NCI-H226 (cell line): ENCODE results near the gene HEMK1.

Source experiments
- DNase-seq: peaks from one replicate; pipeline ENCODE4 v3.0.0-alpha.2; 2015

The HEMK1 gene

DNA sequence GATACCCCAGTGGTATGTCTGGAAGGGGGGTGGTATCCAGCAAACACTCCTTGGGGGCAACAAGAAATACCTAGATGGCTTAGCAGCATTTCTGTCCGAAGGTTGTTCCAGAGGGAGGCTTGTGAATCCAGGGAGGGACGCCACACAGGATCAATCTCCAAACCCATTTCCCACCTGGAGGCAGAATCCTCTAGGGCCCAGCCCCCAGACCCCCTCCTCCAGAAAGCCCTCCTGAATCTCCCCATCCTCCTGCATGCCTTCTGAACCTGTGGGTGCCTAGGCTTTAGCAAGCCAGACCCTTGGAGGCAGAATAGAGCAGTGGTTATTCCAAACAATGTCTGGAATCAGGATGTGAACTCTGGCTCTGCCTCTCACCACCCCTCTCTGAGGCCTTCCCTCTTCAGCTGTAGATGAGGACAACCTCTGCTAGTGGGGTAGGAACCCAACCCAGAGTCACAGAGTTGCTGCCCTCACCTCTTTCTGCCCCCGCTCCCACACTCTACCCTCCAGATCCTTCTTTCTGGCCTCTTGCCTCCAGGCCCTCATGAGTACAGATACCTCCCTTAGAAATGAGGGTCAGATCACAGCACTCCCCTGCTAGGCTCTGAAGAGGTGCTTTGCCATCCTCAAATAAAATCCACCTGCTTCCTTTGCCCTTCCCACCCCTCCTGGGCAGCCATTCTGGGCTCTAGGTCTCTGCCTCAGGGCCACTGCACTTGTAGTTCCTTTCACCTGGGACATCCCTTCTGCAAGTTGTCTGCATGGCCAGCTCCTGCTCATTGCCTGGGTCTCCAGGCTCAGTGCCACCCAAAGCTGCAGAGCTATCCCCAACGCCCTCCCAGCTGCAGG lies 34.2 kb downstream of the HEMK1 start:
- no peak for DNase-seq

- DNase-seq: no peak
Measured at GRCh38 chr3:50604110-50604621, 34.8 kb downstream of the HEMK1 start.

- DNase-seq: no peak
Measured at GRCh38 chr3:50604628-50605588, 35.6 kb downstream of the HEMK1 start.

- DNase-seq: no peak
Measured at GRCh38 chr3:50605901-50606326, 36.6 kb downstream of the HEMK1 start.

GRCh38 chr3:50606596-50606995 lies 37.3 kb downstream of the HEMK1 start:
- DNase-seq: no peak

- no peak for DNase-seq
Measured at GRCh38 chr3:50607271-50608091, 38.2 kb downstream of the HEMK1 start.

DNA sequence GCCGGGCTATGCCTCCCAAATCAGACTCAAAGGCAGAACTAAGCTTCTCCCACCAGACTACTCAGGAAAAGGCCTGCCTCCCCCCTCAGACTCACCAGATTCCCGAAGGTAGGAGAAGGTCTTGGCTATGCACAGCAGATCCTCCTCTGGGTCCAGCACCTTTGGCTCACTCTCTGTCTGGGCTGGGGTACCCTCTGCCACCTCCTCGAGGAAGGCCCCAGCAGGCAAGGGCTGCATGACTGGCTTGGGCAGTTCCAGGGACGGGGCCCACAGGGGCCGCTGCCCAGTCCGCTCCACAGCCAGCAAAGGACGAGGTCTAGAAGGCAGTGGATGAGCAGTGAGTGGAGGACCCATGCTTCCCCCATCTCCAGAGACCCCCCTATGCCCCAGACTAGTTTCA lies 39.0 kb downstream of the HEMK1 start:
- DNase-seq: no peak

- no peak for DNase-seq
Measured at GRCh38 chr3:50609071-50609762, 39.9 kb downstream of the HEMK1 start.

DNA sequence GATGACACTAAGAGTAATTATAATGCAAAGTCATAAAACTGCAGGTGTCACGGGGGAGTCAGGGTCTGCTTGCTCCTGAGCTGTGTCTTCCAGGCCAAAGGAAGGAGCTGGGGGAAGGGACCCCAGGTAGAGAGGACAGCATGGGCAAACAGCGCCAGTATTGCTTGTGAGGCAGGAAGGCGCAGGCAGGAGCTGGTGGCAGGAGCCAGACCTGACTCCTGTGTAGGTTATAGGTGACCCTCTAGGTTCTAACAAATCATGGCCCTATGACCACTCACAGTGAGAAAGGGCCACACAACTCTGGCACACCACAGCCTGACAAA lies 40.4 kb downstream of the HEMK1 start:
- DNase-seq: no peak

- DNase-seq: no peak
Measured at GRCh38 chr3:50610181-50610971, 41.1 kb downstream of the HEMK1 start.

GRCh38 chr3:50610992-50611463 lies 41.7 kb downstream of the HEMK1 start:
- no peak for DNase-seq

DNA sequence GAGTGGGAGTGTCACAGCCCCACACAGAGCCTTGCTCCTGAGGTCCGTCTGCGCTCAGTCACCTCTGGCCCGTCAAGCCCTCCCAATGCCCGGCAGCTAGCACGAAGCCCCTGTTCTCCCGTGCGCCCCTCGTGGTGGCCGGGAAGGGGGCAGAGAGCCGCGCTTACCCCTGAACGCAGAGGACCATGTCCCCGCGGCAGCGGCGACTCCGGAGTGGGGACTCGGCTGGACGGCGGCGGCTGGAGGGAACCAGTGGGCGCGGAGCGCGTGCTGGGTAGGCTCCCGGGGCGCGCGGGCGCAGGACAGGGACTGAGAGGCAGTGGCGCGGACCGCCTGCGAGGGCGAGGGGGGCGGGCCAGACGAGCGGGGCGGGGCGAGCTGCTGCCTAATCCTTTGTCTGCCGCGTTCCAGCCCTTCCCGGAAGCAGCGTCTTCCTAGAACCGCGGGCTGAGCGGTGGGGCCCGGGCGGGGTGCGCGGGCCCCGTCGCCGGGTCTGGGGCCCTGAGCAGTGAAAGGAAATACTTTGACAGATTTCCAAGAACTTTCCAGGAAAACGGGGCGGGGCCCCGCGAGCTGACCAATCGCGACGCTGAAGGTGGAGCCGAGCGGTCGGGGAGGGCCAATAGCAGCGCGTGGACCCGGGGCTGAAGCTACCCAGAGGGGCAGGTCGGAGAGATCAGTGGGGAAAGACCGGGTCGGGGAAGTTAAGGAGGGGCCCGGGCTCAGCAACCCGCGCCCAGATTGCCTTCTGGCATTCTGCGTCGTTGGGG lies 42.3 kb downstream of the HEMK1 start, which contains the start of gene CISH:
Gene CISH, minus strand, starts transcription at position 311 of the 770 bp plus-strand sequence. Its CDS starts 124 bp downstream, at position 187.
- peak; percentile 77 for DNase-seq

GRCh38 chr3:50612234-50612882 lies 43.0 kb downstream of the HEMK1 start:
- no peak for DNase-seq

GRCh38 chr3:50612970-50613846 lies 43.9 kb downstream of the HEMK1 start:
- no peak for DNase-seq

- no peak for DNase-seq
Measured at GRCh38 chr3:50615190-50615589, 45.9 kb downstream of the HEMK1 start.

DNA sequence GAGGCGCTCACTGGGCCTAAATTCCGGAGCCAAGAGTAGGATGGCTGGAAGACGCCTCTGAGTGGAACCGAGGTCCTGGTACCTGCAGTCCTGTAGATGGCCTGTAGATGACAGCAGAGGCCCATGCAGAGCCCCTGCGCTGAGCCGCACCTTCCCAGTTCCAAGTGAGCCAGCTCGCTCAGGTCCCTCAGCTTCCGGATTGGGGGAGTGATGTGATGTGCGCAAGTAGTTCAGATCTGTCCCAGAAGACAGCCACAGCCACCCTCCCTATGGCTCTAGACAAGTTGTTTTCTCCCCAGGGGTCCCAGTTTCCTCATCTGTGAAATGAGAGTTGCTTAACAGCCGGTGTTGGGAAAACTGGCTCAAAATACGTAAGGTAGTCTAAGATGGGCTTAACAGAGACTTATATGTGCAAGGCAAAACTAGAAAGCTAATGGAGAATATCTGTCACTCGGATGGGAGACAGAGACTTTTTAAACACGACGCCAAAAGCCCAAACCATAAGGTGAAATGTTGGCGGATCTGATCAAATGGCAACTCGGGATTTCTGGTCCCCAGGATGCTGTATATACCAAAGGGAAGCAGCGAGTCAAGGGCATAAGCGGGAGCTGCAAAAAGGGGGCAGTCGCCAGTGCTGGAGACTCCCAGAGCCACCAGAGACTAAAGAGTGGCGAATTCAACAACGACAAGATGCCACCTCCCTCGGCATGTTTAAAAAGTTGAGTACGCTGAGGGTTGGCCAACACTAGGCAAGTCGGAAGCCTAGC lies 46.9 kb downstream of the HEMK1 start:
- peak; percentile 56 for DNase-seq

DNA sequence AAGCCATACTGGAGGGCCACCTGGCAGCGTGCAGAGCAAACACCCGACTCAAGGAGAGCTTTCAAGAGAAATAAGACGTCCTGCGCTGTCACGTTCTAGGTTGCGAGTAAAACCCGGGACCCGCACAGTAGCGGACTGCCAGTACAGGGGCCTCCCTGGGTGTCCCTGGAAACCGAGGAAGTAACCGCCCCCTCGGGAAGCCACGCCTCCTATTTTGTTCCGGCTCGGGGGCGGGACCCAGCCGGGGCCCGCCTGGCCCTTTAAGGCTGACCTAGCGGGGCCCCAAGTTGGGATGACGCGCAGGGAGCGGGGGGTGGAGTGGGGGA lies 47.4 kb downstream of the HEMK1 start:
- DNase-seq: peak; percentile 50
